HG03159 (cell line): ENCODE results near the gene CELSR3.
A peak's percentile ranks its signal among the peaks of the same experiment; 100 is the strongest.

Experiments
- ATAC-seq: cut with Tn5 transposase; IDR thresholded peaks from one replicate; pipeline ENCODE4 v1.9.1; 2021; ENCODE audit warnings: mild to moderate bottlenecking, moderate library complexity; ENCODE audit not compliant: unreplicated experiment

Gene CELSR3

GRCh38 chr3:48686538-48687219 lies 24.0 kb upstream of the CELSR3 start:
- ATAC-seq = no peak

DNA sequence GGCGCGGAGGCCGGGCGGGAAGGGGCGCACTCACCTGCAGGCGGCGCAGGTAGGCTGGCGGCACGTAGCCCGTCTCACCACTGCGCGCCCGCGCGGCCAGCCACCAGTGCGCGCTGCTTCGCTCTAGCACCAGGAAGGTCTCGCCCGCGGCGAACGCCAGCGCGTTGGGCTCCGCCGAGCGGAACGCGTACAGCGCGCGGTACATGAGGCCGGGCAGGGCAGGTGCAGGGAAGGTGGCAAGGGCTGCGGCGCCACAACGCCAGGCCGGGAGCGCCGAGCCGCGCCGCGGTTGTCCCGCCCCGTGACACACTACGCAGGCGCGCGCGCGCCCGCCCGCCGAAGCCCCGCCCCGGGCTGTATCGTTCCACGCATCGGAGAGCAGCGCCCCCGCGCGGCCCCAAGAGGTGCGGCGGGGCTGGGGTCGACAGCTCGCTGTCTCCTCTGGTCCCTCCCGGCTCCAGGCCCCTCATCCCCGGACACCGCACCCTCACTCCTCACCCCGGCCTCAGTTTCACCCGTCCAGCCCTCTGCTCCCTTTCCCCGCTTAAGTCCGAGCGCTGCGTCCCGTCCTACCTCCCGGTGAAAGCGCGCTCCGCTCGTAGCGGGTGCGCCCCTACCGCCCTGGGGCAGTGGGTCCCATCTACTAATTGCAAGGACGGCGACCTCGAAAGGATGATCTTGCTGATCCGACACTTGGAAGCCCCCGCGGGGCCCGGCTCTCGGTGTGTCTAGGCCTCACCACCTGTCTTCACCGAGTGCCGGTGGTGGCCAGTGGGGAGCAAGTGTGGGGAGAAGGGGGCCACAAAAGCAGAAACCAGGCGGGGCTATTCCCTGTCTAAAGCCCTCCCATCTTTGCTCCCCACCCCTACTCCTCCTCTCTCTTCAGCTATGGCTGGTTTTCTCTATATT lies 23.2 kb upstream of the CELSR3 start, which contains the start of gene NCKIPSD:
Gene NCKIPSD, minus strand, starts transcription at position 313 of the 909 bp plus-strand sequence. Its CDS starts 108 bp downstream, at position 205.
- peak; percentile 73 for ATAC-seq

GRCh38 chr3:48685293-48685602 lies 22.6 kb upstream of the CELSR3 start:
- ATAC-seq = no peak

DNA sequence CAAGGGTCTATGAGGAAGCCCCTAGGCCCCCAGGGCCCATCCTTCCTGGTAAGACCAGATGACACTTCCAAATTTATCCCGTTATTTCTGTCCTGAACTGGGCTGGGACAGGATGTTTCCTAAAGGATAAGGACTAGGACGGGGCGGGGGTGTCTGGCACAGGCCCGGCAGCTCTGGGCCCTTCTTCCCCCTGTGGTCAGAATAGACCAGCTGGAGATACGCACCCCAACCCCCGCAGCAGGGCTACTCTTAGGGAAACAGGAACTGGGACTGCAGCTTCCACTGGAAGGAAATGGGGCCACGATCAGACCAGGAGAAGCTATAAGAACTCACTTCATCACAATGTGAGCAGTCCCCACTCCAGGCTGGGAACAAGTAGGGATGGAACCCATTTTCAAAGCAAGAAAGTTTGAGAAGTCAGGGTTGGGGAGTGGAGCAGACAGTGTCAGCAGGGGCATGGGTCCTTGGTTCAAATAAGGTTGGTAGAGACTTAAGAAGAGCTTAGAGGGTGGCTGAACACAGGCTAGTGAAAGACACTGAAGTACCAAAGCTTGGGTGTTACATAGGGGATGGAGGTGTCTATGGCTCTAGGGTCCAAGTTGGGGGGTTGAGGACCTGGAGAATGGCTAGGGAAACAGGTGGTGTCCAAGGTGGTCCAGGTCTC lies 21.9 kb upstream of the CELSR3 start:
- ATAC-seq = no peak

DNA sequence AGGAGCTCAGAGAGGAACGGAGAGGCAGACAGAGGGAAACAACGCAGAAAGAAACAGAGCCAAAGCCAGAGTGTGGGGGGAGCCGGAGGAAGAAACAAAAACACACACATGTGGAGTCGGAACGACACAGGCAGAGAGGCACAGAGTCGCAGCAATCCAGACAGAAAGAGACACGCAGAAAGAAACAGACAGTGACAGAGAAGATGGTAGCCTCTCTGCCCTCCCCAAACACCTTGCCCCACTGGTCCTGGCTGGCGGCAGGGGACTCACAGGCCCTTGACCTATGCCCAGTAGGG lies 21.3 kb upstream of the CELSR3 start:
- no peak for ATAC-seq

DNA sequence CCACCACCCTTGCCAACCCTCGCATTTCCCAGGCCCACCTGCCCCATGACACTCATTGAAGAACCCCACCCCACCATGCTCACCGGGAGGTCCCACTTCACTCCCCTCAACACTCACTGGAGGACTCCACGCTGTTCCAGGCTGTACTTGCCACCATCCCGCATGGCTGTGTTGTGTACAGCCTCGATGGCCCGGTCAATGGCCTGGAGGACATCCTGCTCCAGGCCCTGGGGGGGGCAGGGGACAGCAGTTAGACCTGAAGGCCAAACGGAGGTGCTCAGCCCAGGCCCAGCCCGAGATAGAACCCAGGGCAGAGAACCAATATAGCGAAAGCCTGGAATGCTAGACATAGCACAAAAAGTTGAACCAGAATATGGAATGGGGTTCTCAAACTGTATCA lies 20.1 kb upstream of the CELSR3 start:
- ATAC-seq = no peak

GRCh38 chr3:48681974-48682610 lies 19.4 kb upstream of the CELSR3 start:
- ATAC-seq = no peak

DNA sequence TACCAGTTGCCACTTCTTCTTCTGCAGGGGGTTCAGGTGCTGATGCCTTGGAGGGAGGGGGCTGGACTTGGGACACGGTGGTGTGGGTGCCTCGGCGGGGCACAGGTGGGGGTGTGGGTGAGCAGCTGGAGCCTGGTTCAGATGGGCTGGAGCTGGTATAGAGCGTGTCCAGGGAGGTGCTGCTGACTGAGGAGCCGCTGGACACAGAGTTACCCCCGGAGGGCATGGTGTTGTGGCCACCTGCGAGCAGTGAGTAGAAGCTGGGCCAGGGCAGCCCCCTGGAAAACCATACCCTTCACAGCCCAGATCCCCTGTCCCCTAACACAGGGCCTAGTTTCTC lies 18.8 kb upstream of the CELSR3 start:
- no peak for ATAC-seq

DNA sequence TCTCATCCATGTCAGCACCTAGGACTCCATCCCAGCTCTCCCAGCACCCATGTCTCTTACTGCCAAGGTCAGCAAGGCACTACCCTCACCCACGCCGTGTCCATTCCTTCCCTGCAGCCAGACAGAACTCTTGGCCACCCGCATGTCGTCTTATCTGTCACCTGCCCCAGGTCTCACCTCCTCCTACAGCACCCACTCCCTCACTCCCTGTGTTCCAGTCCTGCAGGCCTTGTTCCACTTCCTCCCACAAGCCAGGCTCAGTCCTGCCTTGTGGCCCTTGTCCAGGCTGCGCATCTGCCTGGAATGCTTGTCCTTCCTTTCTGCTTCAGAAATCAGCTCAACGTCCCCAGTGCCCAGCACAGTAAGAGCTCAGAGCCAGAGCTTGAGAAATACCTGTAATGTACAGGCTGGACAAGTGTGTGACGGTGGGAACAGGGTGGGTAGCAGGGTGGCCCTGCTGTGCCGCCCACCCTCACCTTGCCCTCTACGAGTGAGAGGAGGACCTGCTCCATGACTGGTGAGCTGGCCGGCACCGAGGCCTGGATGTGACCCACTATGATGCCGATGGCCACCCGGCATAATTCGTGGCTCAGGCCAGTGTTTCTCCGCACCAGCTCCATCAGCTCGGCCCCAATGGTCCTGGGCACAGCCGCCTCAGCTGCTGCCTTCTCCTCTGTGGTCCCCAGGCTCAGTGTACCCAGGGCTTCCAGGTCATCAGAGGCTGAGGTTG lies 18.3 kb upstream of the CELSR3 start:
- no peak for ATAC-seq

DNA sequence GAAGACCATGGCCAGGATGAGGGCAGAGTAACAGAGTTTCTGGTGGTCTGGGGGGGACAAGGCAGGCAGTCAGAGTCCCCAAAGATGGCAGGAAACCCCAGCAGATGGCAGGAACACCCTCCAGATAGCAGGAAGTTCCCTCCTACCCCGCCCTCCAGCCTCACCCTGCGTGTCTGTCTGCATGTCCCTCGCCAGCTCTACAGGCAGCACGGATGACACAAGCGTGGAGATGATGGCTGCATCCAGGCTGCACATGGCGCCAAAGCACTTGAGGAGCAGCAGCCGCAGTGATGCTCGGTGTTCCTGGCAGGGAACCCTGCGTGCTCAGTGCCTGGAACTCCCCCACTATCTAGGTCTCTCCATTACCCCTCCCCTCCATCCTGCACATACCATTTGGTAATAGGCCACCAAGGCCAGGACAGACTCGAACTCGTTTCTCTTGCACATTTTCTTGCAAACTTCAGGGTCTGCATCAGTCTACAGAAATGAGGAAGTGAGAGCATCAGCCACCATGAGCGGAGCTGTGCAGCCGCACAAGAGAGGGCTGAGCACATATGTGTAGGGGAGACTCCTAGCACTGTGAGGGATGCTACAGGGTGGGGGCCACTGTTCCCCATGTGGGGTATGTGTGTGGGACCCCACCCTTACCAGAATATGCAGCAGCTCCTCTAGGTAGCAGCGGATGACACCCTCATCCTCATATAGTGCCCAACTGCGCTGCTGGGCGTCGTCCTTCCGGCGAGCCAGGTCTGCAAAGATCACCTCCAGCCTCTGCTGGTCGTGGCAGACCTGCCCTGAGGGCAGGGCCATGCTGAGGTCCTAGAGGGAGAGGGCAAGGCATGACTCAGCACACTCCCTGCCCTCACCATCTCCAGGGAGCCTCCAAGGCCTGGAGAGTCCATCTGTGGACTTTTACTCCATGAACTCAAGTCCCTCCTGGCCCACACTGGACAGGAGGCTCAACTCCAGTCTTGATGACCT lies 17.0 kb upstream of the CELSR3 start:
- ATAC-seq = no peak

DNA sequence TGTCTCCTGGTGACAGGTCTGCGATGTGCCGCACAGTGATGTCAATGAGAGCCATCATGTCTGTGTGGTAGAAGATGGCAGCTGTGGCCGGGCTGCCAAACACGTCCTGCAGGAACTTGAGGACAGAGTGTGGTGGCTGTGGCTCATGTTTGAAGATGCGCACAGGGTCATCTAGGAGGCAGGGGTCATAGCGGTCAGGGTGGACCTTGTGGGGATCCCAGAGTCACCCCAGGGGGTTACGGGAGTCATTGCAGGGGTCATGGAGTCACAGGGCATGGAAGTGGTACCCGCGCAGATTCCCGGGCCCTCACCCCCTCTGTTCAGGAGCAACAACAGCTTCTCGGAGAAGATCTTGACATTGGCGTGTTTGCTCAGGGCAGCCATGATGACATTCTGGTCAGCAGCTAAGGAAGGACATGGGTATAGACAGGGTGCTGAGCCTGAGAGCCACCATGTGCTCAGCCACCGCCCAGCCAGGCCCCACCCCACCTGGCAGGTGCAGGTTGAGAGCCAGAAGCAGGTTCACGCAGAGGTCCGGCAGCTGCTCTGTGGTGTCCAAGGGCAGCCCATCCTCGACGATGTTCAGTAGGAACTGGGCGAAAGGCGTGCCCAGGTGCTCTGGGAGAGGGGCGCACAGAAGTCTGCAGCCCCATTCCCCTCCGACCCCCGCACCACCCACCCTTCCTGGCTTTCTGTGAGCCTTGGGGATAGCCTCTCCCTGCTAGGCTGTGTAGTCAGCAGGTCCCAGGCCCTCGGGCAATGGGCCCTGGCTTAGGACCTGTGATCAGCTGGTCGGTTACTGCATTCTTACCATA lies 16.1 kb upstream of the CELSR3 start:
- no peak for ATAC-seq

GRCh38 chr3:48678056-48678455 lies 15.4 kb upstream of the CELSR3 start:
- no peak for ATAC-seq

DNA sequence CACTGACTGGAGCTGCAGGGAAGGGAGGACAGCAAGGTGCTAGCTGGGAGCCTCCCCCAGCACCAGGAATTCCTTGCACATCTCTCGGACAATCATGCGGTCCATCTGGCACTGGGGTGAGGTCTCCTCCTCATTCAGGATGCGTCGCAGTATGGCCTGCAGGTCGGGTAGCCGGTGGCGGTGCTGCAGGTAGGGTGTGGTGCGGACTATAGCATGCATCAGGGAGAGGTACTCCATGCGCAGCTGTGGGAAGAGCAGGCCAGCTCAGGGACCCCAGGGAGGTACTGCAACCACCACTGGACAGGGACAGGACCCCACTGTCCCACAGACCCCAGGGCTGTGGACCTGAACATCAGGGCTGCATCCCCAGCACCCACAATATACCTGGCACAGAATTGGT lies 11.8 kb upstream of the CELSR3 start:
- ATAC-seq = no peak

- ATAC-seq = no peak
Measured at GRCh38 chr3:48672522-48672921, 9.8 kb upstream of the CELSR3 start.

DNA sequence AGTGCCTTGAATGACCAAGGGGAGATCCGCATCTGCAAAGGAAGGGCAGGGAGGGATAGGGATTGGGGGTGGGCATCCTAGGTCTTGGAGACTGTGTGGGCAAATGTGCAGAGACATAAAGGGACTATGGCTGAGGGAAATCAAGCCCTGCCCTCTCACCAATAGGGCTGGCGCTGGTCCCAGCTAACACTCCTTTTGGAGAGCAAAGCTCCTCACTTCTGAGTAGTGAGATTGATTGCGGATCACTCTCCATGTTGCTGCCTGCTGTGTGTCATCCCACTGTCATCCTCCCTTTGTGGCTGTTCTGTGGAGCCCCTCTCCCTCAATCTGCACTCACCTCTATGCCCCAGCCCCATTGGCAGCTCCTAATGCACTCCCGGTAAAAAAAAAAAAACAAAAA lies 2.2 kb upstream of the CELSR3 start:
- no peak for ATAC-seq

DNA sequence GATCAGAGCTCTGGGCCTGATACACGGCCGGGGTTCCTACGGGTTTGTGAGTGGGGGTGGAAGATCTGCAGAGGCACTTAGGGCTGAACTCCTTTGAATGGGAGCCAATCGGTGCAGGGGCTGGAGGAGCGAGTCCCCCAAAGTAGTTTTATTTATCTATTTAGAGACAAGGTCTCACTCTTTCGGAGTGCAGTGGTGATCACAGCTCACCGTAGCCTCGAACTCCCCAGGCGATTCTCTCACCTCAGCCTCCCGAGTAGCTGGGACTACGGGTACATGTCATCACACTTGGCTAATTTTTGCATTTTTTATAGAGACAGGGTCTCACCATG lies 1.6 kb upstream of the CELSR3 start:
- ATAC-seq = no peak

DNA sequence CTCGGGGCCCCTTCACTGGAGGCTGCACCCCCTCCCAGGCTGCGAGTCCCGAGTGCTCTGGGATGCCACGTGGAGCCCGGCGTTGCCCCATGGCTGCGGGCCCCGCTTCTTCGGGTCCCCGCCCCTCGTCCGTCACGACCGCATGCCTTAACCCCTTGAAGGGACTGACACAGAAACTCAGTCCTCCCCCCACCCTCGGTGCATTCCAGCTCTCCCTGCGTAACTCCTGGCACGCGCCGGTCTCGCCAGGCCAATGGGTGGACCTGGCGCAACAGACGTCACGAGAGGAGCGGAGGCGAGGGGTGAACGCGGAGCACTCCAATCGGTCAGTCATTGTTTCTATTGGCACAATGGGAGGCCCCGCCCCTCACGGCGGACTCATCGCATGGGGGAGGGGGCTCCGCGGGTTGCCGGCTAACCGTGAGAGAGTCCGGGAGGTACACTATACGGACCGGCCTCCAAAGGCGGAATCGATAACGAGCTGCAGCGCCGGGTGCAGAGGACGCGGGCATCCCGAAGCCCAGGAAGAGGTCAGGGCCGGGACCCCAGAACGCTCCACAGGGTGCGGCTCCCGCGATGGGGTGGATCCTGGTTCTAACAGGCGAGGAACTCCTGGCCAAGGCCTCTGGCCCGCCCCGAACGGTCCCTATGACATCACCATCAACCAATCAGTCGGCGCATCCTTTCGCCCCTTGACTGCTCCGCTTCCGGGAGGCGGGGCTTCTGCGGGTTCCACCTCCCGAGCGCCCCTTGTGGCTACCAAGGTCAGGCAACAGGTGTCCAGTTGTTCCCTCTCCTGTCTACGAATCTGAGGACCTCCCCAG lies 1.0 kb upstream of the CELSR3 start:
- peak; percentile 78 for ATAC-seq

- no peak for ATAC-seq
Measured at GRCh38 chr3:48662145-48662752, 437 bp downstream of the CELSR3 start.
